OCI-LY1 (cell line): ENCODE measurements around the gene HLA-DPA1.
A peak's percentile ranks its signal among the peaks of the same experiment; 100 is the strongest.

Experiments
- H2AFZ ChIP-seq: fragments of 200-600 bp; sonication (generic), shearing (Covaris generic); 2 replicates; pipeline ENCODE4 v1.6.0; 2014; ENCODE audit warnings: antibody characterized with exemption, mild to moderate bottlenecking, low read length
- H3F3A ChIP-seq: fragments of 200-600 bp; sonication (generic), shearing (Covaris generic); 2 replicates; pipeline ENCODE4 v1.6.0; 2014; ENCODE audit warnings: mild to moderate bottlenecking, antibody characterized with exemption, low read length, moderate library complexity; ENCODE audit not compliant: insufficient read depth
- H3K27ac ChIP-seq: fragments of 200-600 bp; sonication (generic); 2 replicates; pipeline ENCODE4 v1.5.1; 2014; ENCODE audit warnings: low read length, mixed run types, mild to moderate bottlenecking, low read depth; ENCODE audit not compliant: poor library complexity, severe bottlenecking
- H3K27me3 ChIP-seq: fragments of 200-600 bp; sonication (generic); 2 replicates; pipeline ENCODE4 v1.6.0; 2014; ENCODE audit warnings: antibody characterized with exemption, mild to moderate bottlenecking, low read length, moderate library complexity; ENCODE audit not compliant: insufficient read depth
- H3K36me3 ChIP-seq: fragments of 200-600 bp; sonication (generic); 2 replicates; pipeline ENCODE4 v1.6.1; 2014; ENCODE audit warnings: mild to moderate bottlenecking, antibody characterized with exemption, low read length, moderate library complexity, mixed read lengths; ENCODE audit not compliant: insufficient read depth
- H3K4me1 ChIP-seq: fragments of 200-600 bp; sonication (generic); 2 replicates; pipeline ENCODE4 v1.5.1; 2014; ENCODE audit warnings: mild to moderate bottlenecking, low read length, moderate library complexity; ENCODE audit not compliant: insufficient read depth, severe bottlenecking
- H3K4me2 ChIP-seq: fragments of 200-600 bp; sonication (generic), shearing (Covaris generic); 2 replicates; pipeline ENCODE4 v1.6.1; 2014; ENCODE audit warnings: low read length
- H3K4me3 ChIP-seq: fragments of 200-600 bp; sonication (generic); 2 replicates; pipeline ENCODE4 v1.5.1; 2014; ENCODE audit warnings: low read length, low read depth, mild to moderate bottlenecking, mixed read lengths; ENCODE audit not compliant: poor library complexity, severe bottlenecking
- H3K79me2 ChIP-seq: fragments of 200-600 bp; shearing (Covaris generic); 2 replicates; pipeline ENCODE4 v1.6.1; 2016; ENCODE audit warnings: mixed run types, low read length, mixed read lengths; ENCODE audit not compliant: insufficient read depth
- H3K9ac ChIP-seq: fragments of 200-600 bp; sonication (generic), shearing (Covaris generic); 2 replicates; pipeline ENCODE4 v1.6.1; 2014; ENCODE audit warnings: mild to moderate bottlenecking, low read length, mixed read lengths
- H3K9me2 ChIP-seq: fragments of 200-600 bp; sonication (generic), shearing (Covaris generic); 2 replicates; pipeline ENCODE4 v1.6.1; 2014; ENCODE audit warnings: low read depth, mild to moderate bottlenecking, low read length, mixed read lengths
- H3K9me3 ChIP-seq: fragments of 200-600 bp; shearing (Covaris generic); 2 replicates; pipeline ENCODE4 v1.6.1; 2014; ENCODE audit warnings: low read length, mixed read lengths
- H4K20me1 ChIP-seq: fragments of 200-600 bp; sonication (generic), shearing (Covaris generic); 2 replicates; pipeline ENCODE4 v1.6.0; 2016; ENCODE audit warnings: mild to moderate bottlenecking, low read length; ENCODE audit not compliant: insufficient read depth
- EZH2 ChIP-seq: fragments of 200-600 bp; sonication (generic), shearing (Covaris generic); IDR thresholded peaks from 2 replicates; pipeline ENCODE4 v1.8.0; 2017; ENCODE audit warnings: borderline replicate concordance, mixed run types, mild to moderate bottlenecking, antibody characterized with exemption, low read length, moderate library complexity, mixed read lengths
- TF ChIP-seq, protein P1 (sequence below): fragments of 200-600 bp; sonication (generic), shearing (Covaris generic); IDR thresholded peaks from 2 replicates; pipeline ENCODE4 v1.5.1; 2017; ENCODE audit warnings: mild to moderate bottlenecking, antibody characterized with exemption, low read length, moderate library complexity, mixed read lengths

The HLA-DPA1 gene

DNA sequence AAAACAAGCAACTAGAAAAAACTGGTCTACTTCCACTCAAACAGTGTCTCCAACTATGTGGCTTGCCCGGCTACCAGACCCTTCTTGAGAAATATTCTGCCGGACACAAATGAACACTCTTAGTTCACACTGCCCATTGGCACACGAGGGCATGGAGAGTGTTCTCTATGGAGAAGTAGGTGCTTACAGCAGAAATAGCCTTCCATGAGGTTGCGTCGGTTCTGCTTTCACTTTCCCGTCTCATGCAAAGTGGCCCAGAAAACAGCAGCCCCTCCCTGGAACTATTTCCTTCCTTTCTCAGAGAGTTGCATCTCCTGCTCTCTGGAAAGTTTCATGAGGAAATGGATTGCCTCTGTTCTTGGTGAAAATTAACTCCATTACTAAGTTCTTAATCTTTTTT lies 54.5 kb downstream of the HLA-DPA1 start:
- H2AFZ ChIP-seq: no peak overlapping the region

DNA sequence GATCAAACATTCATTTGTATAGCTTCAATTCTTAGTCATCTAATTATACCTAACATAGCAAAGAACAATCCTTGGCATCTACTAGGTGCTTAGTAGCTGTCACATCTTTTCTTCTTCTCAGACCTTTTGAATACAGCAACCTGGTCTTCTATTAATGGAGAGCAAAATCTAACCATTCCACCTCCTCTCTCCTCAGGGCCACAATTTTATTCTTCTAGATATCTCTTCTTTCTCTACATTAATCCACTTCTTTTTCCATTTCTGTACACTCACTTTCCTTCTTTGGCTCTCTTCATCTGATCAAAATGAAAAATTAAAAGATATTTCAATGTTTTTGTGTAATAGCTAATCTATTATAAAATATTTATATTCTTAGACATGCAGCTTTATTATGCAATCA lies 55.0 kb downstream of the HLA-DPA1 start:
- no peak for TF ChIP-seq EZH2
- TF ChIP-seq, protein P1, sequence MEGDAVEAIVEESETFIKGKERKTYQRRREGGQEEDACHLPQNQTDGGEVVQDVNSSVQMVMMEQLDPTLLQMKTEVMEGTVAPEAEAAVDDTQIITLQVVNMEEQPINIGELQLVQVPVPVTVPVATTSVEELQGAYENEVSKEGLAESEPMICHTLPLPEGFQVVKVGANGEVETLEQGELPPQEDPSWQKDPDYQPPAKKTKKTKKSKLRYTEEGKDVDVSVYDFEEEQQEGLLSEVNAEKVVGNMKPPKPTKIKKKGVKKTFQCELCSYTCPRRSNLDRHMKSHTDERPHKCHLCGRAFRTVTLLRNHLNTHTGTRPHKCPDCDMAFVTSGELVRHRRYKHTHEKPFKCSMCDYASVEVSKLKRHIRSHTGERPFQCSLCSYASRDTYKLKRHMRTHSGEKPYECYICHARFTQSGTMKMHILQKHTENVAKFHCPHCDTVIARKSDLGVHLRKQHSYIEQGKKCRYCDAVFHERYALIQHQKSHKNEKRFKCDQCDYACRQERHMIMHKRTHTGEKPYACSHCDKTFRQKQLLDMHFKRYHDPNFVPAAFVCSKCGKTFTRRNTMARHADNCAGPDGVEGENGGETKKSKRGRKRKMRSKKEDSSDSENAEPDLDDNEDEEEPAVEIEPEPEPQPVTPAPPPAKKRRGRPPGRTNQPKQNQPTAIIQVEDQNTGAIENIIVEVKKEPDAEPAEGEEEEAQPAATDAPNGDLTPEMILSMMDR: no peak
- Histone ChIP-seq H3K4me2 (no peak overlapping the region), H3F3A (no peaks in the 10 kb centered on the region), H3K79me2 (no peaks in the 10 kb centered on the region), H3K36me3 (no peaks in the 10 kb centered on the region), H3K4me3 (no peak overlapping the region), H3K9me3 (no peaks in the 10 kb centered on the region), H3K9ac (no peak overlapping the region), H3K9me2 (no peaks in the 10 kb centered on the region), H4K20me1 (no peaks in the 10 kb centered on the region), H3K27ac (no peak overlapping the region), H3K4me1 (peaks cover 11% of the 10 kb centered on the region), H2AFZ (no peak overlapping the region), H3K27me3 (no peaks in the 10 kb centered on the region)

More for the DNA sequence above, 54.5 kb downstream of the HLA-DPA1 start:
- TF ChIP-seq EZH2: no peak
- TF ChIP-seq, protein P1: no peak
- Histone ChIP-seq H3K27me3 (no peaks in the 10 kb centered on the region), H3K9ac (no peak overlapping the region), H3K27ac (no peak overlapping the region), H3K4me3 (peak overlapping the region; percentile 7), H3F3A (no peaks in the 10 kb centered on the region), H3K9me3 (no peaks in the 10 kb centered on the region), H3K4me2 (peak overlapping the region; percentile 29), H3K4me1 (peaks cover 11% of the 10 kb centered on the region), H4K20me1 (no peaks in the 10 kb centered on the region), H3K79me2 (no peaks in the 10 kb centered on the region), H3K36me3 (no peaks in the 10 kb centered on the region), H3K9me2 (no peaks in the 10 kb centered on the region)

DNA sequence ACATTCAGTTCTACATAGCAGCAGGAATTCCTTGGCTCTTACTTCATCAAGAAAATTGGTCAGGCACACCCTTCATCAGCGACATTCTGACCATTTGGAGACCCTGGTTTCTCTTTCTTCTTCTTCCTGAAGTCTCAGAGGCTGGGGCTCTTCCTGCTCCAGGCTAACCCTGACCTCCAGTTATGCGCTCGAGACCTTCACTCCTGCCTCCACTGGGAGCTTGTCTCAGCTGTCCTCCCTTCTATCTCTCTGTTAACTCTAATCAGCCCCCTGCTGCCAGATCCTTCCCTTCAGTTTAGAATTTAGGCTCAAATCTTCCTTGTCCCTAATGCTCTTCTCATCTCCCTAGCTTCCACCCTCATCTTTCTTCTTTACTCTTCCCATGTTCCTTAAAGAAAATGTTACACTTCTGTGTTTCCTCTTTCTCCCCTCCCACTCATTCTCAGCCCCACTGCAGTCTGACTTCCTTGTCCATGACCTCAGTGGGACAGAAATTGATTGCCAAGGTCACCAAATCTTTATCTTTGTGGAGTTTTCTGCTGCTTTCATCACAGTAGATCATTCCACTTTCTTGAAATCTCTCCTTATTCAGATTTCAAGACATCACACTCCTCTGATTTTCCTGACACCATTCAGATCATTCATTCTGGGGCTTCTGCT lies 55.6 kb downstream of the HLA-DPA1 start:
- Histone ChIP-seq H3K27ac (no peak overlapping the region), H3K4me3 (no peak overlapping the region), H3F3A (no peaks in the 10 kb centered on the region), H3K4me1 (peaks cover 11% of the 10 kb centered on the region), H3K27me3 (no peaks in the 10 kb centered on the region), H2AFZ (no peak overlapping the region), H3K9me3 (no peaks in the 10 kb centered on the region), H3K36me3 (no peaks in the 10 kb centered on the region), H3K9me2 (no peaks in the 10 kb centered on the region), H4K20me1 (no peaks in the 10 kb centered on the region), H3K9ac (no peak overlapping the region), H3K4me2 (no peak overlapping the region), H3K79me2 (no peaks in the 10 kb centered on the region)
- no peak for TF ChIP-seq EZH2
- TF ChIP-seq, protein P1: no peak
